Lung (tissue), 12 donors: ENCODE measurements around the gene ZNF764. TPM values are rescaled to one million over a fixed set of nuclear protein-coding genes. Genes with fewer than 3 reads are reported as not detected.
A peak's percentile ranks its signal among the peaks of the same experiment; 100 is the strongest.

Source experiments
- ATAC-seq: fragments of 200-7000 bp; cut with Tn5 transposase; one replicate; pipeline ENCODE4 v1.9.1; 2020; ENCODE audit warnings: moderate number of reproducible peaks; ENCODE audit not compliant: insufficient read depth, low FRiP score
- DNase-seq, 3 donors: peaks; one replicate each; pipeline ENCODE4 v3.0.0-alpha.2; 2013 to 2017
- H3K27ac ChIP-seq, 2 donors: one replicate each; pipeline ENCODE4 v1.5.1; 2013; ENCODE audit warnings: mild to moderate bottlenecking in 2 of 2, moderate library complexity in 2 of 2, control low read depth in 1 of 2, inconsistent platforms in 1 of 2, low read depth in 1 of 2, low read length in 1 of 2
- H3K27me3 ChIP-seq, 3 donors: one replicate each; pipeline ENCODE4 v1.5.1; 2013; ENCODE audit warnings: low read length in 2 of 3; ENCODE audit not compliant: control insufficient read depth in 3 of 3, insufficient read depth in 3 of 3
- H3K36me3 ChIP-seq, 4 donors: one replicate each; pipeline ENCODE4 v1.5.1; 2013; ENCODE audit warnings: low read length in 4 of 4, mild to moderate bottlenecking in 1 of 4, moderate library complexity in 1 of 4; ENCODE audit not compliant: control insufficient read depth in 4 of 4, insufficient read depth in 4 of 4
- H3K4me1 ChIP-seq, 5 donors: one replicate each; pipeline ENCODE4 v1.5.1; 2013; ENCODE audit warnings: low read length in 5 of 5, mild to moderate bottlenecking in 2 of 5, moderate library complexity in 1 of 5; ENCODE audit not compliant: control insufficient read depth in 5 of 5, insufficient read depth in 5 of 5
- H3K4me3 ChIP-seq: one replicate; pipeline ENCODE4 v1.5.1; 2013; ENCODE audit warnings: mild to moderate bottlenecking, control low read depth, moderate library complexity
- H3K9ac ChIP-seq, 2 donors: one replicate each; pipeline ENCODE4 v1.5.1; 2013; ENCODE audit warnings: low read length in 2 of 2, control low read depth in 1 of 2; ENCODE audit not compliant: insufficient read depth in 1 of 2
- H3K9me3 ChIP-seq, 4 donors: one replicate each; pipeline ENCODE4 v1.5.1; 2013; ENCODE audit warnings: low read length in 3 of 4, mild to moderate bottlenecking in 1 of 4, moderate library complexity in 1 of 4; ENCODE audit not compliant: control insufficient read depth in 4 of 4, insufficient read depth in 3 of 4
- CTCF ChIP-seq: IDR thresholded peaks from 2 replicates; pipeline ENCODE4 v1.5.1; 2012; ENCODE audit warnings: mild to moderate bottlenecking; ENCODE audit errors: control extremely low read depth, extremely low read depth
- WGBS, 2 donors: extraction: QIAGEN DNeasy Blood & Tissue Kit; methylation state at CpG; one replicate each; pipeline ENCODE4 v1.1.7; 2013; 5-methylcytosine and 5-hydroxymethylcytosine counted together
- polyA plus RNA-seq, 2 donors: library from polyadenylated mRNA; stranded (reverse); fragments of 200-250 nt; gene quantifications; one replicate each; pipeline ENCODE4 v1.2.1, GENCODE V29; 2013
- total RNA-seq, 2 donors: library from RNA; depleted of rRNA in 1 of 2; stranded (reverse); fragments of >200 nt in 1 of 2; gene quantifications; one replicate each; pipeline ENCODE4 v1.2.1, GENCODE V29; 2014 to 2021
- donor health status: control.
- donor health status: control.
- donor health status: Bipolar disorder and iron deficiency.
- donor health status: healthy.
- donor health status: DM: yes; HTN: yes; CAD: no.

ZNF764 gene
- total and polyA plus RNA-seq, 4 donors: 4.9 to 12.6 (median 8.3) TPM

DNA sequence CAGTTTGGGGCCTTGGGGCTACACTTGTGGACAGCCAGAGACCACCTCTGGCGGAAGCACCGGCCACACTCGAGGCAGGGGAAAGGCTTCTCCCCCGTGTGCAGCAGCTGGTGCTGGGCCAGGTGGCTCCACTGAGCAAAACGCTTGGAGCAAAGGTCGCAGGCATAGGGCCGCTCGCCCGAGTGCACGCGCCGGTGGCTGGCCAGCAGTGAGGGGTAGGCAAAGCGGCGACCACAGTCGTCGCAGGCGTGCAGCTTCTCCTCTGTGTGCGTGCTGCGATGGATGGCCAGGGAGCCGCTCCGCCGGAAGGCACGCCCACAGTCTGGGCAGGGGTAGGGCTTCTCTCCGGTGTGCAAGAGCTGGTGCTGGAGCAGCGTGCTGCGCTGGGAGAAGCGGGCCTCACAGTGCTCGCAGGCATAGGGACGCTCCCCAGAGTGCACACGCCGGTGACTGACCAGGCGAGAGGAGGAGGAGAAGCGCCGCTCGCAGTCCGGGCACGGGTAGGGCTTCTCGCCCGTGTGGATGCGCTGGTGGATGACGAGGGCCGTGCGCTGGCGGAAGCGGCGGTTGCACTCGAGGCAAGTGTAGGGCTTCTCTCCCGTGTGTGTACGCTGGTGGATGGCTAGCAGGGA, 46.3 kb upstream of the ZNF764 start:
- H3K27ac ChIP-seq: no peak overlapping the region
- DNase-seq: no peak
- H3K36me3 ChIP-seq: peaks cover 11 to 19% (median 17%) of the 10 kb centered on the region in 4 donors
- no peaks in the 10 kb centered on the region for H3K9me3 ChIP-seq
- no peak for TF ChIP-seq CTCF
- peaks cover 0 to 9% (median 2%) of the 10 kb centered on the region in 5 donors for H3K4me1 ChIP-seq
- H3K4me3 ChIP-seq: no peak overlapping the region
- 93 to 94% methylated on average over 49 of the region's 49 CpGs for WGBS, 2 donors
- ATAC-seq: no peak
- H3K9ac ChIP-seq: no peak overlapping the region
- H3K27me3 ChIP-seq: no peaks in the 10 kb centered on the region

DNA sequence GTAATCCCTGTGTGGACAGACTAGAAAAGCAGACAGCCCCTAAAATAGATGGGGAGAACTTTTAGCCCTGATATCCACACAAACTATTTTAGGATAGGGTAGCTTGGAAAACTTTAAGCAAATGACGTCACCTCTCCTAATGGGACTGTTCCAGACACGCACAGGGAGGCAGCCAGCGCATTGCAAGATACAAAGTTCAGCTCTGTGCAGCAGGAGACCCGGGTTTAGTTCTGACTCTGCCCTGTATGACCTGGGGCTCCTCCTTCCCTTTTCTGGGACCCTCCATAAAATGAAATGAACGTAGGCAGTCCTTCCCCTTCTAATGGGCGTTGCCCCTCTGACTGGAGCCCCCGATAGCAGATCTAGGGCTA, 45.8 kb upstream of the ZNF764 start:
- WGBS, 2 donors: 87 to 93% methylated on average over 7 of the region's 7 CpGs
- Histone ChIP-seq H3K9ac (no peak overlapping the region), H3K27me3 (no peaks in the 10 kb centered on the region), H3K4me3 (no peak overlapping the region), H3K4me1 (peaks cover 0 to 4% (median under 1%) of the 10 kb centered on the region in 5 donors), H3K36me3 (peaks cover 11 to 19% (median 17%) of the 10 kb centered on the region in 4 donors), H3K27ac (no peak overlapping the region), H3K9me3 (no peaks in the 10 kb centered on the region)
- no peak for TF ChIP-seq CTCF
- DNase-seq (no peak), ATAC-seq (no peak)

DNA sequence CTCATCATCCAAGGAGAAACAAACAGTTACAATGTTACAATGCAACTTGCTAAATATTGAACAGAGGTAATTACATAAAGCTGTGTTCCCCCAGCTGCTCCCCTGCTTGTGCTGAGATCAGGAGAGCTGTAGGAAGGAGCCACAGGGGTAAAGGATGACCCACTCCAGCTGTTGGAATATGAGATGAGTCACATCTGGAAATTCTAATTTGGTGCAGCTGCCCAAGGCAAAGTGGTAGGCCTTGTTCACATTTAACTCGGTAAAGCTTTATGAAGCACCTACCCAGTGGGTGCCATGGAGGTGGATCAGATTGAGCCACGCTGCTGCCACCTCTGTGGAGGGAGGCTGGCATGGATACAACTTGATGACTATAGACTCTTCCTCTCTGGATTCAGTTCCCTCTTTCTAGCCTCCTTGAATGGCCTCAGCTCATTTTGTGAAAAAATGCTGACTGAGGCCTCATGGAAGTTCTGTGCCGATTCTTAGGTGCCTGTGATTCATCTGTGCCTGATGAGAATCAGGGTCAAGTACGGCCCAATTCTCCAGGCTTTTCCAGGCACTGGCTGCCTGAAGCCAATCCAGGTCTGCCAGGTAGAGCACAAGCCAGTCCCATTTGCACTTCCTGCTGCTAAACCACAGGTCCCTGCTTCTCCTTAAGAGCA, 44.6 kb upstream of the ZNF764 start:
- no peak for TF ChIP-seq CTCF
- no peaks in the 10 kb centered on the region for H3K4me1 ChIP-seq
- H3K9me3 ChIP-seq: no peaks in the 10 kb centered on the region
- peaks cover 11 to 19% (median 16%) of the 10 kb centered on the region in 4 donors for H3K36me3 ChIP-seq
- H3K27me3 ChIP-seq: no peaks in the 10 kb centered on the region
- H3K27ac ChIP-seq: peak overlapping the region in 1 of 2 donors; percentile 10
- ATAC-seq: no peak
- peak in 1 of 3 donors; percentile 9 for DNase-seq
- H3K9ac ChIP-seq: no peak overlapping the region
- WGBS, 2 donors: 64 to 72% methylated on average over 4 of the region's 4 CpGs
- no peak overlapping the region for H3K4me3 ChIP-seq
